ENCODE results near the gene RBM24. TPM values are rescaled to one million over a fixed set of nuclear protein-coding genes. Genes with fewer than 3 reads are reported as not detected.

Gene RBM24
- total and polyA plus RNA-seq, 2 donors from 2014 or later = 0.47 to 1.5 TPM

GRCh38 chr6:17280138-17280537, 1.0 kb upstream of the RBM24 start:
- no peaks in the 10 kb centered on the region for H3K36me3 ChIP-seq (ENCODE audit: control insufficient read depth in 2 of 3, insufficient read depth in 3 of 3, low read length in 3 of 3)
- FAIRE-seq (no peak), DNase-seq (peak in 1 of 5 donors; percentile 34)
- intact Hi-C loops (cut with DNase I) = no loop called here
- no peaks in the 10 kb centered on the region for H3K9me3 ChIP-seq (ENCODE audit: control insufficient read depth in 2 of 3, insufficient read depth in 1 of 3, low read length in 3 of 3)
- H3K27me3 ChIP-seq (ENCODE audit: control insufficient read depth, insufficient read depth, low read length) = peaks cover 4% of the 10 kb centered on the region
- H3K27ac ChIP-seq (ENCODE audit: low read depth in 2 of 2, low read length in 2 of 2) = no peak overlapping the region
- H3K4me3 ChIP-seq (ENCODE audit: low read length in 3 of 3) = no peak overlapping the region
- H3K4me1 ChIP-seq (ENCODE audit: control insufficient read depth in 2 of 3, insufficient read depth in 2 of 3, low read depth in 1 of 3, low read length in 3 of 3) = peaks cover 0 to 2% (median 0%) of the 10 kb centered on the region in 3 donors
- TF ChIP-seq CTCF (IDR thresholded peaks at IDR 0.05; ENCODE audit: borderline replicate concordance, extremely low read depth, insufficient read depth) = no peak
- H3K9ac ChIP-seq (ENCODE audit: low read length in 3 of 3) = no peak overlapping the region

- Histone ChIP-seq H3K9ac (ENCODE audit: low read length in 3 of 3) (no peak overlapping the region), H3K27me3 (ENCODE audit: control insufficient read depth, insufficient read depth, low read length) (peaks cover 4% of the 10 kb centered on the region), H3K36me3 (ENCODE audit: control insufficient read depth in 2 of 3, insufficient read depth in 3 of 3, low read length in 3 of 3) (no peaks in the 10 kb centered on the region), H3K27ac (ENCODE audit: low read depth in 2 of 2, low read length in 2 of 2) (no peak overlapping the region), H3K4me3 (ENCODE audit: low read length in 3 of 3) (peak overlapping the region in 2 of 3 donors; percentile 41 to 44), H3K4me1 (ENCODE audit: control insufficient read depth in 2 of 3, insufficient read depth in 2 of 3, low read depth in 1 of 3, low read length in 3 of 3) (peaks cover 0 to 2% (median 0%) of the 10 kb centered on the region in 3 donors), H3K9me3 (ENCODE audit: control insufficient read depth in 2 of 3, insufficient read depth in 1 of 3, low read length in 3 of 3) (no peaks in the 10 kb centered on the region)
- peak; percentile 56 to 82 (median 68) for DNase-seq
- intact Hi-C loops (cut with DNase I) = no loop called here
- no peak for FAIRE-seq
- TF ChIP-seq CTCF (IDR thresholded peaks at IDR 0.05; ENCODE audit: borderline replicate concordance, extremely low read depth, insufficient read depth) = no peak
These were observed 540 bp upstream of the RBM24 start for GRCh38 chr6:17280552-17281090.

- intact Hi-C loops (cut with DNase I) = no loop called here
- H3K4me1 ChIP-seq (ENCODE audit: control insufficient read depth in 2 of 3, insufficient read depth in 2 of 3, low read depth in 1 of 3, low read length in 3 of 3) = peaks cover 0 to 2% (median 0%) of the 10 kb centered on the region in 3 donors
- TF ChIP-seq CTCF (IDR thresholded peaks at IDR 0.05; ENCODE audit: borderline replicate concordance, extremely low read depth, insufficient read depth) = no peak
- H3K27ac ChIP-seq (ENCODE audit: low read depth in 2 of 2, low read length in 2 of 2) = no peak overlapping the region
- FAIRE-seq = no peak
- H3K9ac ChIP-seq (ENCODE audit: low read length in 3 of 3) = no peak overlapping the region
- H3K9me3 ChIP-seq (ENCODE audit: control insufficient read depth in 2 of 3, insufficient read depth in 1 of 3, low read length in 3 of 3) = no peaks in the 10 kb centered on the region
- peak overlapping the region; percentile 45 to 70 (median 52) for H3K4me3 ChIP-seq (ENCODE audit: low read length in 3 of 3)
- peak; percentile 16 to 64 (median 46) for DNase-seq
- H3K27me3 ChIP-seq (ENCODE audit: control insufficient read depth, insufficient read depth, low read length) = peaks cover 4% of the 10 kb centered on the region
- H3K36me3 ChIP-seq (ENCODE audit: control insufficient read depth in 2 of 3, insufficient read depth in 3 of 3, low read length in 3 of 3) = no peaks in the 10 kb centered on the region
These were observed 628 bp downstream of the RBM24 start for GRCh38 chr6:17281497-17282481.
